Kidney (tissue), 14 donors: ENCODE data around the gene SYNC. TPM values are rescaled to one million over a fixed set of nuclear protein-coding genes. Genes with fewer than 3 reads are reported as not detected.

Source experiments
- DNase-seq, 5 donors: peaks; one replicate each; pipeline ENCODE4 v3.0.0-alpha.2; 2013 to 2020
- FAIRE-seq: peaks from 2 replicates; lab custom pipeline; 2012; peaks lifted over from hg19 to GRCh38; lab: Jason Lieb, UNC
- H3K27ac ChIP-seq, 2 donors: one replicate each; pipeline ENCODE4 v1.7.0; 2013; ENCODE audit warnings: low read depth in 2 of 2, low read length in 2 of 2, inconsistent platforms in 1 of 2
- H3K27me3 ChIP-seq: one replicate; pipeline ENCODE4 v1.7.1; 2013; ENCODE audit warnings: low read length, inconsistent platforms; ENCODE audit not compliant: control insufficient read depth, insufficient read depth
- H3K36me3 ChIP-seq, 3 donors: one replicate each; pipeline versions ENCODE4 v1.7.0 to v1.7.1; 2013; ENCODE audit warnings: low read length in 3 of 3, control low read depth in 1 of 3, inconsistent platforms in 1 of 3; ENCODE audit not compliant: insufficient read depth in 3 of 3, control insufficient read depth in 2 of 3
- H3K4me1 ChIP-seq, 3 donors: one replicate each; pipeline versions ENCODE4 v1.7.0 to v1.7.1; 2013; ENCODE audit warnings: low read length in 3 of 3, inconsistent platforms in 1 of 3, low read depth in 1 of 3; ENCODE audit not compliant: control insufficient read depth in 2 of 3, insufficient read depth in 2 of 3
- H3K4me3 ChIP-seq, 3 donors: one replicate each; pipeline versions ENCODE4 v1.7.0 to v1.8.1; 2013; ENCODE audit warnings: low read length in 3 of 3, control low read depth in 1 of 3, inconsistent platforms in 1 of 3
- H3K9ac ChIP-seq, 3 donors: one replicate each; pipeline versions ENCODE4 v1.7.0 to v1.7.1; 2013; ENCODE audit warnings: low read length in 3 of 3, control low read depth in 1 of 3, inconsistent platforms in 1 of 3
- H3K9me3 ChIP-seq, 3 donors: one replicate each; pipeline versions ENCODE4 v1.7.0 to v1.7.1; 2013; ENCODE audit warnings: low read length in 3 of 3, control low read depth in 1 of 3, inconsistent platforms in 1 of 3; ENCODE audit not compliant: control insufficient read depth in 2 of 3, insufficient read depth in 1 of 3
- CTCF ChIP-seq: IDR thresholded peaks from 3 replicates; pipeline ENCODE4 v1.5.1; 2012; ENCODE audit warnings: mild to moderate bottlenecking, moderate library complexity, borderline replicate concordance; ENCODE audit not compliant: insufficient read depth; ENCODE audit errors: extremely low read depth
- intact Hi-C: fragments of 100-400 bp; cut with DNase I; formaldehyde crosslinking; loops from one replicate; pipeline ENCODE4 v1.11.1; 2022
- polyA plus RNA-seq: library from polyadenylated mRNA; stranded (reverse); fragments of 350-450 nt; fragmentation: Illumina TruSeq; extraction: RNeasy Lipid Tissue Mini Kit (QIAGEN cat#74804); gene quantifications from one replicate; pipeline ENCODE4 v1.2.3, GENCODE V29; 2014; ENCODE audit warnings: low read depth, low replicate concordance; ENCODE audit not compliant: insufficient read depth
- total RNA-seq: library from RNA; stranded (reverse); fragmentation: NEBNext Ultra II Directional; extraction: Animal tissue kit (Norgen Biotek cat#: 25700); gene quantifications from one replicate; pipeline ENCODE4 v1.2.1, GENCODE V29; 2021
- donor health status: control.
- donor health status: control.
- donor health status: control.
- donor health status: control.
- donor health status: control.
- donor health status: DM: yes; HTN: yes; CAD: no.
- donor health status: Normal renal cell carcinoma (clear cell type).

The SYNC gene
- total and polyA plus RNA-seq, 2 donors from 2014 or later = 1.4 to 5.5 TPM

GRCh38 chr1:32743380-32744070 lies 41.0 kb upstream of the SYNC start:
- peak in 4 of 5 donors; percentile 47 to 78 (median 50) for DNase-seq
- FAIRE-seq = no peak
- peaks cover 0 to 25% (median 8%) of the 10 kb centered on the region in 3 donors for H3K4me1 ChIP-seq
- no peaks in the 10 kb centered on the region for H3K27me3 ChIP-seq
- intact Hi-C loops = no loop called here
- no peaks in the 10 kb centered on the region for H3K36me3 ChIP-seq
- H3K27ac ChIP-seq = peak overlapping the region; percentile 96
- peak overlapping the region in 2 of 3 donors; percentile 68 to 82 for H3K4me3 ChIP-seq
- TF ChIP-seq CTCF = no peak
- peak overlapping the region in 1 of 3 donors; percentile 64 for H3K9ac ChIP-seq
- H3K9me3 ChIP-seq = no peaks in the 10 kb centered on the region

- TF ChIP-seq CTCF = no peak
- peak overlapping the region; percentile 96 for H3K27ac ChIP-seq
- peaks cover 0 to 25% (median 8%) of the 10 kb centered on the region in 3 donors for H3K4me1 ChIP-seq
- no peak for FAIRE-seq
- H3K9me3 ChIP-seq = no peaks in the 10 kb centered on the region
- no peaks in the 10 kb centered on the region for H3K36me3 ChIP-seq
- intact Hi-C loops = no loop called here
- H3K9ac ChIP-seq = peak overlapping the region in 1 of 3 donors; percentile 64
- peak in 1 of 5 donors; percentile 63 for DNase-seq
- no peaks in the 10 kb centered on the region for H3K27me3 ChIP-seq
- H3K4me3 ChIP-seq = peak overlapping the region in 2 of 3 donors; percentile 68 to 82
These were observed 40.4 kb upstream of the SYNC start for GRCh38 chr1:32742956-32743355.

GRCh38 chr1:32742199-32742947 lies 39.8 kb upstream of the SYNC start:
- Histone ChIP-seq H3K27me3 (no peaks in the 10 kb centered on the region), H3K36me3 (no peaks in the 10 kb centered on the region), H3K9ac (peak overlapping the region in 2 of 3 donors; percentile 64 to 72), H3K4me3 (peak overlapping the region; percentile 34 to 82 (median 68)), H3K4me1 (peaks cover 0 to 25% (median 12%) of the 10 kb centered on the region in 3 donors), H3K9me3 (no peaks in the 10 kb centered on the region), H3K27ac (peak overlapping the region; percentile 96)
- peak; percentile 63 to 87 (median 71) for DNase-seq
- FAIRE-seq = no peak
- TF ChIP-seq CTCF = no peak
- intact Hi-C loops = no loop called here
